Neuronal stem cell (in vitro differentiated cells): ENCODE results near the gene DPH7.
"Not testable (repeated sequence)": the region's sequence is repeated elsewhere in the genome, so short reads cannot be mapped to it uniquely, and the experiment has no call there.

Experiments
- DNase-seq: peaks from one replicate; pipeline ENCODE4 v3.0.0-alpha.2; 2013; ENCODE audit warnings: low spot score
- H2AFZ ChIP-seq: one replicate; pipeline ENCODE4 v1.6.1; 2013; ENCODE audit warnings: mild to moderate bottlenecking, low read length, inconsistent platforms
- H2AK5ac ChIP-seq: 2 replicates; pipeline ENCODE4 v1.6.1; 2013; ENCODE audit warnings: low read depth, mild to moderate bottlenecking, inconsistent platforms, low read length, moderate library complexity, mixed read lengths
- H2BK120ac ChIP-seq: 2 replicates; pipeline ENCODE4 v1.6.1; 2013; ENCODE audit warnings: low read depth, mild to moderate bottlenecking, inconsistent platforms, low read length, moderate library complexity, mixed read lengths
- H2BK12ac ChIP-seq: one replicate; pipeline ENCODE4 v1.6.1; 2013; ENCODE audit warnings: low read length, inconsistent platforms
- H2BK15ac ChIP-seq: 2 replicates; pipeline ENCODE4 v1.6.1; 2013; ENCODE audit warnings: mild to moderate bottlenecking, low read length, inconsistent platforms, mixed read lengths
- H2BK5ac ChIP-seq: one replicate; pipeline ENCODE4 v1.6.1; 2013; ENCODE audit warnings: inconsistent platforms, mild to moderate bottlenecking, low read length, moderate library complexity
- H3K14ac ChIP-seq: one replicate; pipeline ENCODE4 v1.6.1; 2013; ENCODE audit warnings: low read length, inconsistent platforms
- H3K18ac ChIP-seq: 2 replicates; pipeline ENCODE4 v1.6.1; 2013; ENCODE audit warnings: low read length, inconsistent platforms
- H3K23ac ChIP-seq: 2 replicates; pipeline ENCODE4 v1.6.1; 2013; ENCODE audit warnings: low read depth, mild to moderate bottlenecking, mixed read lengths, low read length, inconsistent platforms; ENCODE audit not compliant: poor library complexity
- H3K27ac ChIP-seq: replicated peaks from 3 replicates; pipeline ENCODE4 v1.5.1; 2013; ENCODE audit warnings: low read length, inconsistent platforms
- H3K27me3 ChIP-seq, 3 experiments: 2 replicates each; pipeline ENCODE4 v1.6.1; 2013; ENCODE audit warnings: low read length in 3 of 3, mild to moderate bottlenecking in 2 of 3, inconsistent platforms in 1 of 3, low read depth in 1 of 3, mixed read lengths in 1 of 3, moderate library complexity in 1 of 3; ENCODE audit not compliant: control insufficient read depth in 3 of 3, insufficient read depth in 3 of 3
- H3K36me3 ChIP-seq, 2 donors: replicated peaks in 1 of 2; 2 replicates each; pipeline ENCODE4 v1.6.1; 2013; ENCODE audit warnings: low read length in 2 of 2; ENCODE audit not compliant: control insufficient read depth in 2 of 2, insufficient read depth in 2 of 2
- H3K4ac ChIP-seq: 2 replicates; pipeline ENCODE4 v1.6.1; 2013; ENCODE audit warnings: inconsistent platforms, mild to moderate bottlenecking, low read length, moderate library complexity
- H3K4me1 ChIP-seq, 2 donors: 1 replicate in 1 of 2; 2 replicates in 1 of 2; pipeline ENCODE4 v1.6.1; 2013; ENCODE audit warnings: low read length in 2 of 2, low read depth in 1 of 2; ENCODE audit not compliant: control insufficient read depth in 2 of 2, insufficient read depth in 1 of 2
- H3K4me2 ChIP-seq: one replicate; pipeline ENCODE4 v1.6.1; 2013; ENCODE audit warnings: mild to moderate bottlenecking, low read length, inconsistent platforms; ENCODE audit not compliant: insufficient read depth, poor library complexity, severe bottlenecking
- H3K4me3 ChIP-seq, 2 donors: 2 replicates each; pipeline ENCODE4 v1.5.1; 2013; ENCODE audit warnings: low read length in 2 of 2, mild to moderate bottlenecking in 2 of 2, inconsistent platforms in 1 of 2, moderate library complexity in 1 of 2
- H3K79me1 ChIP-seq: one replicate; pipeline ENCODE4 v1.6.1; 2013; ENCODE audit warnings: low read depth, mild to moderate bottlenecking, inconsistent platforms, low read length, moderate library complexity
- H3K9ac ChIP-seq: one replicate; pipeline ENCODE4 v1.6.1; 2013; ENCODE audit warnings: mild to moderate bottlenecking, low read depth, low read length, inconsistent platforms; ENCODE audit not compliant: poor library complexity
- H3K9me3 ChIP-seq, 2 donors: replicated peaks in 1 of 2; 2 replicates each; pipeline versions ENCODE3 to v1.6.1; 2013; ENCODE audit warnings: low read length in 2 of 2, mild to moderate bottlenecking in 2 of 2, inconsistent platforms in 1 of 2, low read depth in 1 of 2, mixed read lengths in 1 of 2, moderate library complexity in 1 of 2; ENCODE audit not compliant: control insufficient read depth in 2 of 2, insufficient read depth in 1 of 2
- H4K8ac ChIP-seq: one replicate; pipeline ENCODE4 v1.6.1; 2013; ENCODE audit warnings: low read depth, mild to moderate bottlenecking, inconsistent platforms, low read length, moderate library complexity
- H4K91ac ChIP-seq: one replicate; pipeline ENCODE4 v1.6.1; 2013; ENCODE audit warnings: low read length, low read depth, mild to moderate bottlenecking, inconsistent platforms; ENCODE audit not compliant: poor library complexity
- WGBS, 2 donors: extraction: QIAGEN DNeasy Blood & Tissue Kit; methylation state at CpG; one replicate each; pipeline ENCODE4 v1.1.7; 2013; ENCODE audit warnings: missing lambda C conversion rate in 2 of 2, mixed read lengths in 1 of 2; ENCODE audit not compliant: insufficient read length in 2 of 2, insufficient replicate concordance in 1 of 2; ENCODE audit errors: extremely low coverage in 2 of 2; 5-methylcytosine and 5-hydroxymethylcytosine counted together

DPH7 gene

DNA sequence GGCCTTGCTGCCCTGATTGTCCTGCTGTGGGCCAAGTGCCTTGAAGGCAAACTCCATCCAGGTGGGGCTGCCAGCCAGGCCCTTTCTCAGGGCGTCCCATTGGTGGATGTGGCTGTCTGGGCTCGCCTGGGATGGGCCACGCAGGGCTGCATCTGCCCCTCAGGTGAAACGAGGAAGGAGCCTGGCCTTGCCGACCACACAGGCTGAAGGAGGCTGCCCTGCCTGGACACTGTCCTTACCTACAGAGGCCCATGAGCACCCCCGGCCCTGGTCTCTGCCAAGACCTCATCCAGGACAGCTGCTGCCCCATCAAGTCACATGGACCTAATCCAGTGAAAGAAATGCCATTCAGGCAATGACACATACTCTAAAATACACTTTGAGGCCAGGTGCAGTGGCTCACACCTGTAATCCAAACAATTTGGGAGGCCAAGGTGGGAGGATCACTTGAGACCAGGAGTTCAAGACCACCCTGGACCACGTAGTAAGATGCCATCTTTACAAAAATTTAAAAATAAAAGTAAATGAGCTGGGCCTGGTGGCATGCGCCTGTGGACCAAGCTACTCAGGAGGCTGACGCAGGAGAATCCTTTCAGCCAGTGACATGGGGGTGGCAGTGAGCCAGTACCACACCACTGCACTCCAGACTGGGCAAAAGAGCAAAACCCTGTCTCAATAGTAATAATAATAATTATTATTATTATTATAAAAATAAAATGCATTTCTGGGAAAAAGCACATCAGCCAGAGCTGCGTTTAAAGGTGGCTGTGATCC is 62.4 kb downstream of the DPH7 start:
- Histone ChIP-seq H2AFZ (no peak overlapping the region), H3K23ac (no peak overlapping the region), H3K14ac (no peak overlapping the region), H2BK120ac (no peak overlapping the region), H3K36me3 (no peaks in the 10 kb centered on the region), H3K27me3 (no peaks in the 10 kb centered on the region), H2BK5ac (no peak overlapping the region), H2BK12ac (no peak overlapping the region), H3K4me3 (no peak overlapping the region), H3K18ac (no peak overlapping the region), H3K4me1 (no peaks in the 10 kb centered on the region), H3K9ac (no peak overlapping the region), H2BK15ac (no peak overlapping the region), H3K79me1 (peaks cover 2% of the 10 kb centered on the region), H3K4ac (no peak overlapping the region), H3K4me2 (no peak overlapping the region), H3K9me3 (peaks cover 0 to 2% of the 10 kb centered on the region in 2 donors), H2AK5ac (peak overlapping the region; percentile 52), H4K8ac (no peak overlapping the region), H4K91ac (no peak overlapping the region), H3K27ac (no peak overlapping the region)
- no CpG with 5 or more reads among the region's 10 CpGs for WGBS, 2 donors
- no peak for DNase-seq

DNA sequence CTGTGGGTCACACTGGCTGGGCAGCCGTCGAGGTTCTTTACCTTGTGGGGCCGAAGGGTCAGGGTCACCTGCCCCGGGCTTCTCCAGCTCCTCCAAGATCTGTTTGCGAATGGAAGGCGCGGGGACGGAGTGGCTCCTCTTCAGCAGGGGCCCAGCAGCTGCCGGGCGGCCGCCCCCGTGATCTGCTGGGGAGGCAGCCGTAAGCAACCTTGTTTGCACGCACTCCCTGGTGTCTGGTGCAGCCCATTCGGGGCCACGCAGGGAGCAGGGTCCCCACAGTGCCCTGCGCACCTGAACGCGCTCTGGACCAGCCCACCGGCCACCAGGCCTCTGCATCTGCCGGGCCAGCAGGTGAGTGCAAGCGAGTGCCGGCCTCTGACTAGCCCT is 63.4 kb downstream of the DPH7 start:
- Histone ChIP-seq H2AK5ac (peak overlapping the region; percentile 37), H2BK120ac (peak overlapping the region; percentile 47), H3K79me1 (peaks cover 2% of the 10 kb centered on the region), H3K18ac (peak overlapping the region; percentile 48), H4K8ac (no peak overlapping the region), H3K27me3 (no peaks in the 10 kb centered on the region), H4K91ac (no peak overlapping the region), H2AFZ (no peak overlapping the region), H2BK12ac (no peak overlapping the region), H3K9ac (no peak overlapping the region), H3K4me1 (no peaks in the 10 kb centered on the region), H3K4ac (no peak overlapping the region), H3K4me3 (no peak overlapping the region), H2BK15ac (peak overlapping the region; percentile 37), H3K9me3 (peaks cover 0 to 2% of the 10 kb centered on the region in 2 donors), H3K4me2 (no peak overlapping the region), H3K14ac (no peak overlapping the region), H3K36me3 (no peaks in the 10 kb centered on the region), H3K27ac (no peak overlapping the region), H2BK5ac (no peak overlapping the region), H3K23ac (no peak overlapping the region)
- WGBS, 2 donors = no CpG with 5 or more reads among the region's 23 CpGs
- DNase-seq = no peak

GRCh38 chr9:137514691-137515337 is 63.9 kb downstream of the DPH7 start:
- H2BK12ac ChIP-seq = no peak overlapping the region
- peak overlapping the region; percentile 47 for H2BK120ac ChIP-seq
- peak overlapping the region; percentile 37 for H2AK5ac ChIP-seq
- H2BK15ac ChIP-seq = peak overlapping the region; percentile 37
- H3K9ac ChIP-seq = no peak overlapping the region
- WGBS, 2 donors = no CpG with 5 or more reads among the region's 30 CpGs
- H3K27me3 ChIP-seq = no peaks in the 10 kb centered on the region
- no peak overlapping the region for H3K27ac ChIP-seq
- peaks cover 2% of the 10 kb centered on the region for H3K79me1 ChIP-seq
- no peak overlapping the region for H3K14ac ChIP-seq
- H3K23ac ChIP-seq = no peak overlapping the region
- no peak overlapping the region for H2BK5ac ChIP-seq
- H3K4me3 ChIP-seq = no peak overlapping the region
- H3K4ac ChIP-seq = no peak overlapping the region
- no peak for DNase-seq
- peaks cover 0 to 2% of the 10 kb centered on the region in 2 donors for H3K9me3 ChIP-seq
- no peak overlapping the region for H4K91ac ChIP-seq
- H3K4me2 ChIP-seq = no peak overlapping the region
- no peak overlapping the region for H2AFZ ChIP-seq
- H4K8ac ChIP-seq = no peak overlapping the region
- peak overlapping the region; percentile 48 for H3K18ac ChIP-seq
- no peaks in the 10 kb centered on the region for H3K4me1 ChIP-seq
- no peaks in the 10 kb centered on the region for H3K36me3 ChIP-seq

- H3K9ac ChIP-seq, H3K4me3 ChIP-seq, H4K8ac ChIP-seq, H4K91ac ChIP-seq, H3K27me3 ChIP-seq, H3K4me1 ChIP-seq, H2BK5ac ChIP-seq, H2AFZ ChIP-seq, H3K4me2 ChIP-seq, H3K79me1 ChIP-seq, H3K36me3 ChIP-seq, H2BK12ac ChIP-seq, H3K9me3 ChIP-seq, H3K4ac ChIP-seq, H2BK15ac ChIP-seq, H2BK120ac ChIP-seq, H3K18ac ChIP-seq, H2AK5ac ChIP-seq, DNase-seq, H3K27ac ChIP-seq, H3K14ac ChIP-seq, H3K23ac ChIP-seq: not testable (repeated sequence)
- no CpG with 5 or more reads among the region's 42 CpGs for WGBS, 2 donors
Measured at GRCh38 chr9:137513801-137514570, 64.7 kb downstream of the DPH7 start.
